K562 (cell line): Measurements from ENCODE around the gene GABARAPL1. TPM values are rescaled to one million over a fixed set of nuclear protein-coding genes. Genes with fewer than 3 reads are reported as not detected.

ENCODE experiments used
- ATAC-seq: fragments of 200-7000 bp; cut with Tn5 transposase; 3 replicates; pipeline ENCODE4 v1.9.1; 2020; ENCODE audit warnings: moderate library complexity
- BruUV-seq: library from RNA; stranded (reverse); fragments of 400-500 nt; replicated peaks from 2 replicates; lab custom pipeline; 2021; lab: Mats Ljungman, UMichigan
- CTCF ChIA-PET: fragments of 300-600 bp; formaldehyde crosslinking; extraction: SDS; loops from one replicate; lab custom pipeline; 2021; ENCODE audit warnings: low intra/inter-chr PET ratio; lab: Yijun Ruan, JAX
- POLR2A ChIA-PET: fragments of 300-600, 350-650 bp; sonication (Branson Sonifier 250); formaldehyde crosslinking; extraction: SDS; loops from one replicate; lab custom pipeline; 2021; ENCODE audit warnings: antibody characterized with exemption, inconsistent platforms; lab: Yijun Ruan, JAX
- DNase-seq, 4 experiments: peaks; one replicate each; pipeline versions ENCODE4 v3.0.0 to v3.0.0-alpha.2; 2011 to 2018; ENCODE audit warnings: low spot score in 3 of 4, mixed read lengths in 3 of 4; ENCODE audit errors: extremely low read depth in 1 of 4
- FAIRE-seq: peaks from 2 replicates; lab custom pipeline; 2011; peaks lifted over from hg19 to GRCh38; lab: Jason Lieb, UNC
- H2AFZ ChIP-seq: 2 replicates; pipeline ENCODE4 v1.6.0; 2011; ENCODE audit warnings: low read depth, low read length, control low read depth, inconsistent platforms
- H3K27ac ChIP-seq: fragments of 200-600 bp; 3 replicates; pipeline ENCODE4 v1.8.0; 2011; ENCODE audit warnings: low read depth, mild to moderate bottlenecking, control low read depth, inconsistent platforms, low read length, moderate library complexity, mixed read lengths; ENCODE audit errors: extremely low read depth
- H3K27me3 ChIP-seq, 2 experiments: fragments of 300-600 bp in 1 of 2; 2 replicates in 1 of 2; 3 replicates in 1 of 2; pipeline versions ENCODE4 v1.6.0 to v1.8.0; 2011; ENCODE audit warnings: inconsistent platforms in 2 of 2, low read length in 2 of 2, mild to moderate bottlenecking in 1 of 2, mixed read lengths in 1 of 2, moderate library complexity in 1 of 2; ENCODE audit not compliant: control insufficient read depth in 2 of 2, insufficient read depth in 2 of 2
- H3K36me3 ChIP-seq: fragments of 300-600 bp; 3 replicates; pipeline ENCODE4 v1.8.0; 2011; ENCODE audit warnings: mild to moderate bottlenecking, low read length, inconsistent platforms; ENCODE audit not compliant: control insufficient read depth, insufficient read depth
- H3K4me1 ChIP-seq, 2 experiments: fragments of 200-600 bp in 1 of 2; replicated peaks in 1 of 2; 2 replicates in 1 of 2; 3 replicates in 1 of 2; pipeline versions ENCODE4 v1.5.1 to v1.8.0; 2011; ENCODE audit warnings: inconsistent platforms in 2 of 2, low read length in 2 of 2, mild to moderate bottlenecking in 1 of 2, mixed read lengths in 1 of 2, moderate library complexity in 1 of 2; ENCODE audit not compliant: control insufficient read depth in 2 of 2, insufficient read depth in 2 of 2
- H3K4me2 ChIP-seq: 2 replicates; pipeline ENCODE4 v1.6.1; 2011; ENCODE audit warnings: low read length, control low read depth, inconsistent platforms, mixed read lengths; ENCODE audit not compliant: insufficient read depth
- H3K4me3 ChIP-seq: fragments of 200-600 bp; sonication (generic), shearing (Covaris generic); 2 replicates; pipeline ENCODE4 v1.5.1; 2016; ENCODE audit warnings: control low read depth, inconsistent platforms
- H3K79me2 ChIP-seq: fragments of 200-600 bp; 3 replicates; pipeline ENCODE4 v1.8.0; 2011; ENCODE audit warnings: low read length, inconsistent platforms; ENCODE audit not compliant: control insufficient read depth, insufficient read depth
- H3K9ac ChIP-seq, 2 experiments: 2 replicates each; pipeline versions ENCODE4 v1.6.0 to v1.6.1; 2011; ENCODE audit warnings: low read depth in 2 of 2, low read length in 2 of 2, control low read depth in 1 of 2, inconsistent platforms in 1 of 2, mild to moderate bottlenecking in 1 of 2, mixed read lengths in 1 of 2; ENCODE audit not compliant: insufficient read depth in 1 of 2
- H3K9me1 ChIP-seq: one replicate; pipeline ENCODE4 v1.6.0; 2011; ENCODE audit warnings: inconsistent platforms, mild to moderate bottlenecking, low read length, moderate library complexity; ENCODE audit not compliant: control insufficient read depth, insufficient read depth
- H3K9me3 ChIP-seq: replicated peaks from 2 replicates; pipeline ENCODE4 v1.5.1; 2011; ENCODE audit warnings: low read depth, low read length, inconsistent platforms; ENCODE audit not compliant: control insufficient read depth, insufficient read depth
- H4K20me1 ChIP-seq: replicated peaks from 2 replicates; pipeline ENCODE4 v1.6.1; 2011; ENCODE audit warnings: low read length, inconsistent platforms, mixed read lengths; ENCODE audit not compliant: control insufficient read depth, insufficient read depth
- CCNT2 ChIP-seq: IDR thresholded peaks from 2 replicates; pipeline ENCODE4 v1.6.1; 2011; ENCODE audit warnings: borderline replicate concordance, low read depth, mild to moderate bottlenecking, moderate library complexity, mixed read lengths, low read length; ENCODE audit not compliant: insufficient read length; ENCODE audit errors: extremely low read depth
- MAZ ChIP-seq, 2 experiments: fragments of 450-650 bp in 1 of 2; sonication (generic) in 1 of 2; formaldehyde crosslinking; IDR thresholded peaks in 1 of 2; conservative IDR thresholded peaks in 1 of 2; 2 replicates each; pipeline versions ENCODE4 v1.4.0 to v1.5.0; 2020; ENCODE audit warnings: mild to moderate bottlenecking in 1 of 2, missing genetic modification reagents in 1 of 2
- MBD2 ChIP-seq: sonication (generic); IDR thresholded peaks from 2 replicates; pipeline ENCODE4 v1.6.1; 2016; ENCODE audit warnings: low read depth, borderline replicate concordance
- MTA1 ChIP-seq: fragments of 450-650 bp; IDR thresholded peaks from 2 replicates; pipeline ENCODE4 v1.6.1; 2017; ENCODE audit warnings: borderline replicate concordance
- NFRKB ChIP-seq: fragments of 450-650 bp; IDR thresholded peaks from 2 replicates; pipeline ENCODE4 v1.6.1; 2016; ENCODE audit warnings: low read depth
- SMARCA5 ChIP-seq: fragments of 450-650 bp; IDR thresholded peaks from 2 replicates; pipeline ENCODE4 v1.6.1; 2016
- TAL1 ChIP-seq: fragments of 450-650 bp; IDR thresholded peaks from 2 replicates; pipeline ENCODE4 v1.6.1; 2016; ENCODE audit warnings: mild to moderate bottlenecking
- ZNF23 ChIP-seq: fragments of 250-450 bp; sonication (Bioruptor Pico); IDR thresholded peaks from 2 replicates; pipeline ENCODE4 v1.4.0; 2020; ENCODE audit warnings: mild to moderate bottlenecking
- ZNF644 ChIP-seq: fragments of 200-800 bp; sonication (Bioruptor generic); IDR thresholded peaks from 2 replicates; pipeline ENCODE4 v1.6.1; 2016; ENCODE audit warnings: low read depth, missing genetic modification characterization, missing compliant biosample characterization
- WGBS: fragments of 100-300 bp; shearing (Covaris generic); methylation state at CpG from one replicate; pipeline ENCODE4 v1.1.6; 2016; ENCODE audit warnings: low coverage, mixed read lengths; ENCODE audit not compliant: insufficient coverage; ENCODE audit errors: missing lambda C conversion rate; 5-methylcytosine and 5-hydroxymethylcytosine counted together
- in situ Hi-C: fragments of 300-500 bp; cut with MboI; formaldehyde crosslinking; loops from 4 replicates; pipeline ENCODE4 v1.15.0; 2018; ENCODE audit warnings: inconsistent platforms, mixed read lengths
- intact Hi-C: fragments of 100-400 bp; cut with micrococcal nuclease; formaldehyde crosslinking; loops from 2 replicates; pipeline ENCODE4 v1.14.2; 2022
- polyA plus RNA-seq, 8 experiments: library from polyadenylated mRNA; depleted of rRNA in 4 of 8; stranded (reverse) in 5 of 8; unstranded in 3 of 8; fragments of >200 nt; fragmentation: Nextera tagmentation in 2 of 8; fragmentation: Illumina TruSeq in 1 of 8; extraction: Ambion mirVana in 2 of 8; extraction: Trizol in 1 of 8; gene quantifications; 2 replicates each; pipeline versions ENCODE4 v1.2.1 to v1.2.3, GENCODE V29; 2011 to 2014; ENCODE audit warnings: inconsistent platforms in 1 of 8, missing spikeins in 1 of 8
- total RNA-seq, 7 experiments: library from RNA; depleted of rRNA in 6 of 7; stranded (reverse); fragments of >200 nt in 6 of 7; fragmentation: Illumina TruSeq in 2 of 7; extraction: Trizol in 2 of 7; gene quantifications; 2 replicates each; pipeline versions ENCODE4 v1.2.1 to v1.2.3, GENCODE V29; 2011 to 2021; ENCODE audit warnings: low replicate concordance in 1 of 7

The GABARAPL1 gene
- total and polyA plus RNA-seq, 9 of the 15 experiments (the other 6 are each of a cell fraction or from before 2014, with no cell fraction given), result 2.3 to 15.9 (median 11.3) TPM

DNA sequence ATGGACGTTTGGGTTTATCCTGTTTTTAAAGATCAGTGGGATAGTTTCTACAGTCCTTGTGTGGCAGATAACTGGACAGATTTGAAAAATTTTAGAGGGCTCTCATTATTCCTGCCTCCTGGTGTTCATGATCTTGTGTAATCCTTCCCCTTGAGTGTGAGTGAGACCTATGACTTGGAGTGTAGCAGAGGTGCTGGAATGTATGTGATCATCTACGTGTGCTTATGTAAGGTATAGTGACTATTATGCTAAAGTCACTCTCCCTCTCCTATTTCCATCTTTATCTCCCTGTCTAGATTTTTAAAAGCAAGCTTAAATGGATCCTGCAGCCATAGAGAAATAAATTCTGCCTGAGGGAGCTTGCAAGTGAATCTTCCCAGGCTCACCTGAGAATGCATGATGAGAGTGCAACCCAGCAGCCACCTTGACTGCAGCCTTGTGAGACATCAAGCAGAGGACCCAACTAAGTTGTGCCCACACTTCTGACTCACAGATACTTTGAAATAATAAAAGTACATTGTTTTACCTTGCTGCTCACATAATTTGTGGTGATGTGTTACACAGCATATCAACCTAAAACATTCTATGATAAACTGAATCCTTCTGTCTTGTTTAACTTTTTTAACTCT lies 37.6 kb upstream of the GABARAPL1 start:
- Histone ChIP-seq H3K36me3 (no peaks in the 10 kb centered on the region), H3K9me3 (no peaks in the 10 kb centered on the region), H3K27ac (no peak overlapping the region), H3K79me2 (no peaks in the 10 kb centered on the region), H3K9ac (no peak overlapping the region), H3K4me1 (no peaks in the 10 kb centered on the region), H3K4me2 (no peak overlapping the region), H2AFZ (no peak overlapping the region), H3K27me3 (peaks cover 0 to 8% of the 10 kb centered on the region in 2 experiments; a peak in 2 of 5 replicates), H4K20me1 (no peaks in the 10 kb centered on the region), H3K9me1 (no peaks in the 10 kb centered on the region), H3K4me3 (no peak overlapping the region)
- ChIA-PET CTCF (no interaction called here), POLR2A (no interaction called here)
- BruUV-seq, result no TSS peak
- ATAC-seq, result no peak
- no peak for FAIRE-seq
- no peak for TF ChIP-seq ZNF644 (tag)
- no peak for TF ChIP-seq TAL1
- WGBS, result 0% methylated on average over 2 of the region's 2 CpGs
- intact Hi-C loops (no loop called here), in situ Hi-C loops (no loop called here)
- DNase-seq, result no peak

DNA sequence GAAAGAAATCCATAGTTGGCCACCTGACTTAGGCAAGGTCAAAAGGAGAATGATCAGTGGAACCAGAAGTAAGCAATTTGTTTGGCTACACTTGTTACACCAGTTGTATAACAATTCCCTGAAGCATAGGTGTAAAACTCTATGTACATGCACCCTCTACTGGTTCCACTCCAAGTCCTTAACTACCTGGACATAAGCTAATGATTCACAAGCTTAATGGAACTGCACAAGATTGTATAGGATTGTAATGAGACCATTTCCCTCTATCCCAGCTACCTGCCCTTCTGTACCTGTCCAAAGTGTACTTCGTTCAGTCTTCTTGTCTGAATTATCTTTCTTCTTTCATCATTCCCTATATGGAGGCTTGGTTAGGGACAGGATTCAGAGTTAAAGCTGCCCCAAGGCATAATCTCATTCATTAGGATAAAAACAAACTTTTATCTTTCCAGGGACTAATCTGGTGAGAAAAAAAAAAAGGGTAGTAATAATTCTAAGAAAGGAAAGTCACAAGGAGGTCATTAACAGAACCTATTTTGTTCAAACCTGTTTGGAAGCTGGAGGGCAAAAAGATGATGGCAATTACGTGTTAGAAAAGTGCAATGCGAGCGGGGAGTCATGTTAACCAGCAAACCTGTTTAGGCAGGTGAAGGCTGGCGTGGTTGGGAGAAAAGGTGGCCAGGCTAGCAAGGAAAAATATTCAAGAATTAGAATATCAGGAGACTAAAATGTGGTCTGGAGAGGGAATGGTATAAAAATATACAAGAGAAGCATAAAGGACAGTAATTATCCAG lies 36.6 kb upstream of the GABARAPL1 start:
- Histone ChIP-seq H3K4me1 (no peaks in the 10 kb centered on the region), H3K9ac (no peak overlapping the region), H3K27me3 (peaks cover 0 to 8% of the 10 kb centered on the region in 2 experiments; a peak in 3 of 5 replicates), H3K4me3 (no peak overlapping the region), H3K4me2 (no peak overlapping the region), H3K79me2 (no peaks in the 10 kb centered on the region), H3K9me3 (no peaks in the 10 kb centered on the region), H2AFZ (no peak overlapping the region), H3K27ac (no peak overlapping the region), H4K20me1 (no peaks in the 10 kb centered on the region), H3K36me3 (no peaks in the 10 kb centered on the region), H3K9me1 (no peaks in the 10 kb centered on the region)
- TF ChIP-seq ZNF23 (CRISPR knock-in tag) (no peak), MBD2 (no peak), TAL1 (no peak), MTA1 (no peak), MAZ (CRISPR knock-in tag; conservative IDR thresholded peaks at IDR 0.05 in 1 of 2, IDR thresholded peaks at IDR 0.05 in 1 of 2) (no peak), NFRKB (no peak), SMARCA5 (no peak), CCNT2 (no peak)
- intact Hi-C loops, result no loop called here
- POLR2A ChIA-PET, result interaction anchor here (0.6 kb wide), 1 partner anchor 57 kb away, joined by 3 read pairs; no protein-coding TSS in a partner anchor
- ATAC-seq, result no peak
- BruUV-seq, result no TSS peak
- no peak for FAIRE-seq
- in situ Hi-C loops, result no loop called here
- WGBS, result 0% methylated on average over 2 of the region's 5 CpGs
- CTCF ChIA-PET, result no interaction called here
- DNase-seq, result no peak
